NB4 (cell line): ENCODE measurements around the gene SCN8A.
A peak's percentile ranks its signal among the peaks of the same experiment; 100 is the strongest.

ENCODE experiments used
- DNase-seq: peaks from one replicate; pipeline ENCODE4 v3.0.0; 2010; ENCODE audit warnings: low read depth
- H3K4me3 ChIP-seq: one replicate; pipeline ENCODE4 v1.5.1; 2011; ENCODE audit warnings: mild to moderate bottlenecking, low read depth, low read length, moderate library complexity
- MYC ChIP-seq: IDR thresholded peaks from 2 replicates; pipeline ENCODE4 v1.6.1; 2011; ENCODE audit warnings: low read depth, low read length
- POLR2A ChIP-seq: IDR thresholded peaks from 2 replicates; pipeline ENCODE4 v1.6.1; 2011; ENCODE audit warnings: mild to moderate bottlenecking; ENCODE audit not compliant: insufficient read length; ENCODE audit errors: extremely low read depth
- TF ChIP-seq, protein P1 (sequence below): IDR thresholded peaks from one replicate; pipeline ENCODE4 v1.5.1; 2012; ENCODE audit warnings: low read depth, low read length
- TF ChIP-seq, protein P2 (sequence below): IDR thresholded peaks from 2 replicates; pipeline ENCODE4 v1.6.1; 2011; ENCODE audit warnings: low read depth, low read length

SCN8A gene

DNA sequence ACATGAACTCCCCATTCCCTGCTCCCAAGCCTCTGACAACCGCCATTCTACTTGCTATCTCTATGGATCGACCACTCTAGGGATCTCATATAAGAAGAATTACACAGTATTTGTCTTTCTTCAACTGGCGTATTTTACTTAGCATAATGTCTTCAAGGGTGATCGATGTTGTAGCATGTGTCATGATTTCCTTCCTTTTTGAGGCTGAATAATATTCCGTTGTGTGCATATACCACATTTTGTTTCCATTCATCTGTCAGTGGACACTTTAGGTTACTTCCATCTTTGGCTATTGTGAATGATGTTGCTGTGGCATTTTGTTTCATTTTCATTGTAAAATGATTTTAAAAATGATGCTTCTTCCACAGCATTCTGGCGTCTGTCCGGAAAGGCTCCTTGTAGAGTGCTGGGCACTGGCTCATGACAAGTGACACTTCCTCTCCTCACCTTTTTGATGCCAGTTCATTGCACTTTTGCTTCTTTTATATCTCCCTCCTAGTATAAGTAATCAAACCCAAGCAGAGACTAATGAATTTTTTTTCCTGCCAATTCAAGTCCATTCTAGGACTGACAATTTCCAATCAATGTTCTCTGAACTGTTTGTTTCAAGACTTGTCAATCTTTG lies 39.3 kb downstream of the SCN8A start:
- no peak for DNase-seq
- no peak overlapping the region for H3K4me3 ChIP-seq
- TF ChIP-seq MYC (no peak), POLR2A (no peak)
- TF ChIP-seq, protein P1, sequence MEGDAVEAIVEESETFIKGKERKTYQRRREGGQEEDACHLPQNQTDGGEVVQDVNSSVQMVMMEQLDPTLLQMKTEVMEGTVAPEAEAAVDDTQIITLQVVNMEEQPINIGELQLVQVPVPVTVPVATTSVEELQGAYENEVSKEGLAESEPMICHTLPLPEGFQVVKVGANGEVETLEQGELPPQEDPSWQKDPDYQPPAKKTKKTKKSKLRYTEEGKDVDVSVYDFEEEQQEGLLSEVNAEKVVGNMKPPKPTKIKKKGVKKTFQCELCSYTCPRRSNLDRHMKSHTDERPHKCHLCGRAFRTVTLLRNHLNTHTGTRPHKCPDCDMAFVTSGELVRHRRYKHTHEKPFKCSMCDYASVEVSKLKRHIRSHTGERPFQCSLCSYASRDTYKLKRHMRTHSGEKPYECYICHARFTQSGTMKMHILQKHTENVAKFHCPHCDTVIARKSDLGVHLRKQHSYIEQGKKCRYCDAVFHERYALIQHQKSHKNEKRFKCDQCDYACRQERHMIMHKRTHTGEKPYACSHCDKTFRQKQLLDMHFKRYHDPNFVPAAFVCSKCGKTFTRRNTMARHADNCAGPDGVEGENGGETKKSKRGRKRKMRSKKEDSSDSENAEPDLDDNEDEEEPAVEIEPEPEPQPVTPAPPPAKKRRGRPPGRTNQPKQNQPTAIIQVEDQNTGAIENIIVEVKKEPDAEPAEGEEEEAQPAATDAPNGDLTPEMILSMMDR: no peak
- TF ChIP-seq, protein P2, sequence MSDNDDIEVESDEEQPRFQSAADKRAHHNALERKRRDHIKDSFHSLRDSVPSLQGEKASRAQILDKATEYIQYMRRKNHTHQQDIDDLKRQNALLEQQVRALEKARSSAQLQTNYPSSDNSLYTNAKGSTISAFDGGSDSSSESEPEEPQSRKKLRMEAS: no peak

DNA sequence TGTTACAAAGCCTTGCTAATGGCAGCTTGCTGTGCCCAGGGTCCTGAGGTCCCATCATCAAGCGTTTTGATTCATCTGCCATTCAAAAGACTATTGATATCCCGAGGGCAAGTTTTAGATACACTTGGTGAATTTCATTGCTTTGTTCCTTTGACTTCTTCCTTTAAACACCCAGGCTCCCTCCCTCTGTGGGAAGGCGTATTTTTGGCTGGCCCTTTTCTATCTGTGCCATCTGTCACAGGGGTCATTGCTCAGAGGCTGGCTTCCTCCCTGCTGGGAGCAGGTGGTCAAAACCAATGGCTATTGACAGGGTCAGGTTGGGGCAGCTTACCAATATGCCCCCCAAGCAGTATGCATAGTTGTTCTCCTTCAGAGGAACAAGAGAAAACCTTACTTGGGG lies 40.0 kb downstream of the SCN8A start:
- DNase-seq: no peak
- no peak for TF ChIP-seq MYC
- no peak overlapping the region for H3K4me3 ChIP-seq

DNA sequence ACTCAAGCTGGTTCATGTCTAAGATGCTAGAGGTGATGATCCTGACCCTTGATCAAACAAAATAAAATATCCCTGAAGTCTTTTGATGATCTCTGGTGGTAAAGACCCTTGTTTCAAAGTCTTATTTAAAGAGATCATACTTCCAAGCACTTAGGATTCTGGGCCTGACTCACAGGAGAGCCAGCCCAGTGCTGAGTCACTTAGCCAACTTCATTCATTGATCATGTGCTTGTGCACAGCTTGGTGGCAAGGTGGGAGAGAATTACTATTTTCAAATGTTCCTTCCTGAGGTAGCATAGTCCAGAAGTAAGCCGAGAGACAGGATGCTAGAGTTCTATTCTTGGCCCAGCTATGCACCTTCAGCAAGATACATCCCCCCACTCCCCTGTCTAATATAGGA lies 40.6 kb downstream of the SCN8A start:
- no peak for TF ChIP-seq MYC
- TF ChIP-seq, protein P2: no peak
- TF ChIP-seq, protein P1: no peak
- TF ChIP-seq POLR2A: no peak
- H3K4me3 ChIP-seq: no peak overlapping the region
- DNase-seq: no peak

DNA sequence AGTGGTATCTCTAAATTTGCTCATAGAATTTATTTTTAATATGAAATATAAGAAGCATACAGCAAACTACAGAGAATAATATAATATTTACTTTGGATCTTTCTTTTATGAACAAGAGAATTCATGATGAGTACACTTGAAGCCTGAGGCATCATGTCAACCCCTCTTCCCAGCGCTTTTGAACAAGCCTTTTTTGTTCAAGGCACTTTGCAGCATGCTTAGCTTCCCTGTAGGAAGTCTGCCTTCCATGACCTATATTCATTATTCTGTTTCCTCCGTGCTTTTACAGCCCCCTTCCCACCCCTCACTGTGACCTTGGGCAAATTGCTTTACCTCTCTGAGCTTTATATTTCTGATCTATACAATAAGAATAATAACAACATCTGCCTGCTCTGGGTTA lies 41.6 kb downstream of the SCN8A start:
- no peak overlapping the region for H3K4me3 ChIP-seq
- TF ChIP-seq, protein P1: no peak
- TF ChIP-seq POLR2A (no peak), MYC (no peak)
- TF ChIP-seq, protein P2: no peak
- no peak for DNase-seq

DNA sequence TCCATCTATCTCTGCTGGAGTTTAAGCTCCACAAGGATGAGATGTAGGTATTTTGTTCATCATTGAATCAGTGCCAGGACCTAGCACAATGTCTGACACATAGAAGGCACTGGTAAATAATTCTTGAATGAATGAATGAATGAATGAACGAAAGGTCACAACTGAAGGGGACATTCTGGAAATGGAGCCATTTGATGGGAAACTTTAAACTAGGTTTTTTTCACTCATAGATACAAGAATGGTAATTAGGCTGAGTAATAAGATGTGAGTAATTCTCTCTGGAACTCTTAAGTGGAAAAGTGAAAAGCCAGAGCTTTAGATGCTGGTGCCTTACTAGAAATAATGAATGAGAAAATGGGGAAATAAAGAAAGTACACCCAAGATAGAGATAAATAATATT lies 44.3 kb downstream of the SCN8A start:
- H3K4me3 ChIP-seq: no peak overlapping the region
- TF ChIP-seq POLR2A: no peak
- TF ChIP-seq, protein P2: no peak
- no peak for TF ChIP-seq MYC
- TF ChIP-seq, protein P1: no peak
- DNase-seq: no peak

DNA sequence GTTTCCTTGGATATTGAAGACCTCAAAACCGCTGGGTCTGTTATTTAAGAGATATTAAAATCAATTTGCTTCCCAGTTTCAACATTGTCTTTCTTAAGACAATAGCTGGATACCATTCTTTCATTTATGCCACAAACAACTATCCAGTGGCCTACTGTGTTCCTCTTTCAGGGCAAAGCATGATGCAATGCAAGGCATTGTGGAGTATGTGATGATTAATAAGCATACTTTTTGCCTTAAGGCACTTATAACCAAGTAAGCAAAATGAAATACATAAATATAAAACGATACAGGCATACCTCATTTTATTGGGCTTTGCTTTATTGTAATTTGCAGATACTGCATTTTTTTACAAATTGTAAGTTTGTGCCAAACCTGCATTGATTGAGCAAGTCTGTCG lies 45.5 kb downstream of the SCN8A start:
- no peak overlapping the region for H3K4me3 ChIP-seq
- DNase-seq: peak; percentile 29
- TF ChIP-seq, protein P2: no peak
- no peak for TF ChIP-seq POLR2A
- TF ChIP-seq, protein P1: no peak
- TF ChIP-seq MYC: no peak
